AG04449 (cell line): ENCODE results near the gene CFAP46.

Source experiments
- CTCF ChIA-PET: fragments of 350-600 bp; formaldehyde crosslinking; extraction: SDS; loops from one replicate; lab custom pipeline; 2021; ENCODE audit warnings: antibody characterized with exemption; lab: Yijun Ruan, JAX
- POLR2A ChIA-PET: fragments of 400-600, 350-600 bp; formaldehyde crosslinking; extraction: SDS; loops from one replicate; lab custom pipeline; 2020; ENCODE audit warnings: antibody characterized with exemption, inconsistent platforms; lab: Yijun Ruan, JAX
- DNase-seq: peaks from one replicate; pipeline ENCODE4 v3.0.0-alpha.2; 2010; ENCODE audit warnings: low read depth, low spot score
- H3K4me3 ChIP-seq: 2 replicates; pipeline ENCODE4 v1.5.1; 2011; ENCODE audit warnings: low read depth, mild to moderate bottlenecking, control low read depth, low read length
- CTCF ChIP-seq: IDR thresholded peaks from one replicate; pipeline ENCODE4 v1.5.1; 2011; ENCODE audit warnings: mild to moderate bottlenecking, moderate library complexity, low read length, control low read depth, inconsistent platforms; ENCODE audit not compliant: insufficient read depth; ENCODE audit errors: missing control alignments

Gene CFAP46

GRCh38 chr10:132842397-132842796 is 100.0 kb downstream of the CFAP46 start:
- DNase-seq: no peak
- no peak overlapping the region for H3K4me3 ChIP-seq
- CTCF ChIA-PET: interaction anchor here (1.2 kb wide), 1 partner anchor 282 kb away, joined by 4 read pairs; no protein-coding TSS in a partner anchor
- POLR2A ChIA-PET: no interaction called here
- no peak for TF ChIP-seq CTCF

GRCh38 chr10:132841615-132841975 is 100.8 kb downstream of the CFAP46 start:
- no peak overlapping the region for H3K4me3 ChIP-seq
- DNase-seq: no peak
- POLR2A ChIA-PET: no interaction called here
- CTCF ChIA-PET: interaction anchor here (1.2 kb wide), 1 partner anchor 283 kb away, joined by 4 read pairs; no protein-coding TSS in a partner anchor
- TF ChIP-seq CTCF: no peak

- ChIA-PET POLR2A (no interaction called here), CTCF (interaction anchor here (1.2 to 1.4 kb wide), 2 partner anchors 8 to 284 kb away, joined by 3 to 4 read pairs; no protein-coding TSS in a partner anchor)
- no peak for DNase-seq
Observed at GRCh38 chr10:132840698-132841614, 101.4 kb downstream of the CFAP46 start.

GRCh38 chr10:132839061-132839460 is 103.3 kb downstream of the CFAP46 start:
- POLR2A ChIA-PET: no interaction called here
- CTCF ChIA-PET: no interaction called here
- no peak for TF ChIP-seq CTCF
- DNase-seq: no peak
- no peak overlapping the region for H3K4me3 ChIP-seq

More at GRCh38 chr10:132840698-132841614, 101.4 kb downstream of the CFAP46 start:
- TF ChIP-seq CTCF: no peak
- no peak overlapping the region for H3K4me3 ChIP-seq

- no peak for DNase-seq
- CTCF ChIA-PET: interaction anchor here (0.6 to 1.3 kb wide), 4 partner anchors 12 to 184 kb away, joined by 3 to 6 read pairs (median 3); no protein-coding TSS in a partner anchor
- POLR2A ChIA-PET: no interaction called here
- no peak for TF ChIP-seq CTCF
- no peak overlapping the region for H3K4me3 ChIP-seq
Observed at GRCh38 chr10:132838346-132838970, 103.9 kb downstream of the CFAP46 start.

- TF ChIP-seq CTCF: no peak
- ChIA-PET POLR2A (no interaction called here), CTCF (interaction anchor here (0.6 to 1.3 kb wide), 4 partner anchors 13 to 183 kb away, joined by 3 to 6 read pairs (median 3); no protein-coding TSS in a partner anchor)
- no peak overlapping the region for H3K4me3 ChIP-seq
- DNase-seq: no peak
Observed at GRCh38 chr10:132837905-132838304, 104.5 kb downstream of the CFAP46 start.
